ENCODE results near the gene DYNAP.

DYNAP gene, protein sequence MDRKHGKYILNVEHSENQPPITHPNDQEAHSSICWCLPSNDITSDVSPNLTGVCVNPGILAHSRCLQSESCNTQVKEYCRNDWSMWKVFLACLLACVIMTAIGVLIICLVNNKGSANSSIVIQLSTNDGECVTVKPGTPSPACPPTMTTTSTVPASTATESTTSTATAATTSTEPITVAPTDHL

DNA sequence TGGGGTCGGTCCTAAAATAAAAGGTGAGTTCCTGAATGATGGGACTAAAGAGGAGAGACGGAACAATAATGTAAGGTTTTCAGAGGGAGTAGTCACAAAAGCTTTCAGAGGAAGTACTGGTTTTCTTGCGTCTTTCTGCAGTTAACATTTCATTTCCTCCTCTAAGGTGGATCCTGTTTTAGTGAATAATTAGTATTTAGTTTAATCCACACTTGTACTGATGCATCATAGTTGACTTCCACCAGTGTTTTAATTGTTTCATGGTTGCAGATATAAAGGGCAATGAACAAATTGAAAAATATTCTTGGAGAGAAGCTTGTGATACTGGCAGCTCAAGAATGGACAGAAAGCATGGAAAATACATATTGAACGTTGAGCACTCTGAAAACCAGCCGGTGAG, at the start of gene DYNAP:
Gene DYNAP, plus strand, starts transcription at position 301 of the 400 bp plus-strand sequence. Its CDS starts 38 bp downstream, at position 339.
- DNase-seq (ENCODE audit: low read depth), result no peak
- TF ChIP-seq, protein P1, sequence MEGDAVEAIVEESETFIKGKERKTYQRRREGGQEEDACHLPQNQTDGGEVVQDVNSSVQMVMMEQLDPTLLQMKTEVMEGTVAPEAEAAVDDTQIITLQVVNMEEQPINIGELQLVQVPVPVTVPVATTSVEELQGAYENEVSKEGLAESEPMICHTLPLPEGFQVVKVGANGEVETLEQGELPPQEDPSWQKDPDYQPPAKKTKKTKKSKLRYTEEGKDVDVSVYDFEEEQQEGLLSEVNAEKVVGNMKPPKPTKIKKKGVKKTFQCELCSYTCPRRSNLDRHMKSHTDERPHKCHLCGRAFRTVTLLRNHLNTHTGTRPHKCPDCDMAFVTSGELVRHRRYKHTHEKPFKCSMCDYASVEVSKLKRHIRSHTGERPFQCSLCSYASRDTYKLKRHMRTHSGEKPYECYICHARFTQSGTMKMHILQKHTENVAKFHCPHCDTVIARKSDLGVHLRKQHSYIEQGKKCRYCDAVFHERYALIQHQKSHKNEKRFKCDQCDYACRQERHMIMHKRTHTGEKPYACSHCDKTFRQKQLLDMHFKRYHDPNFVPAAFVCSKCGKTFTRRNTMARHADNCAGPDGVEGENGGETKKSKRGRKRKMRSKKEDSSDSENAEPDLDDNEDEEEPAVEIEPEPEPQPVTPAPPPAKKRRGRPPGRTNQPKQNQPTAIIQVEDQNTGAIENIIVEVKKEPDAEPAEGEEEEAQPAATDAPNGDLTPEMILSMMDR (IDR thresholded peaks at IDR 0.05; ENCODE audit: low read length, missing control alignments), result no peak
- no peak within 1 kb of the TSS for H3K4me3 ChIP-seq (replicated peaks; ENCODE audit: low read depth, low read length)

DNA sequence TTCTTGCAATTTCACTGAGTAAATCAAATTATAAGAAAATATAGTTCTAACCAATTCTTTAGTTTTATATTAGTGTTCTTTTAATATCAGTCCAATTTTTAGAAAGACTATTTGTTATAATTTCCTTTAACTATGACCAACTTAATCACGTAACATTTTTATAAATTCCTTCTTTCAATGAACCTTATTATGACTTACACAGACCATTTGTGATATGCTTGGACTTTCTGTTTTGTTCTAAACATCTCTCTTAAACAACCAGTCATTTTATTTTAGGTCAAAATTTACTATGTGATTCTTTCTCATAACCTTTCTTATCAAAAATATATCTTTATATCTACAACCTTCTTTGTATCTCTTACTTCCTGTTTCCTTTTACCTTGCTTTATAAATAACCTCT, 39.5 kb upstream of the DYNAP start:
- TF ChIP-seq, protein P1 (IDR thresholded peaks at IDR 0.05; ENCODE audit: low read length, missing control alignments), result no peak
- DNase-seq (ENCODE audit: low read depth), result no peak
- no peak overlapping the region for H3K4me3 ChIP-seq (replicated peaks; ENCODE audit: low read depth, low read length)

DNA sequence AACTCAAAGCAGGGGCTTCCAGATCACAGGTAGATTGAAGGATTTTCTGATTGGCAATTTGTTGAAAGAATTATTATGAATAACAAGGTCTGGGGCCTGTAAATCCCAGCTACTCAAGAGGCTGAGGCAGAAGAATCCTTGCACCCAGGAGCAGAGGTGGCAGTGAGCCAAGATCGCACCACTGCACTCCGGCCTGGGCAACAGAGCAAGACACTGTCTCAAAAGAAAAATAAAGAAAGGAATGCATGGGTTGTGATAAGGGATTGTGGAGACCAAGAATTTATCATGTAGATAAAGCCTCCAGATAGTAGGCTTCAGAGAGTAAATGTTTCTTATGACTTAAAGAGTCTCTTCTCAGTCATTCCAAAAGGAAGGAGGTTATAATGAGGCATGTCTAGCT, 35.8 kb upstream of the DYNAP start:
- TF ChIP-seq, protein P1 (IDR thresholded peaks at IDR 0.05; ENCODE audit: low read length, missing control alignments), result no peak
- H3K4me3 ChIP-seq (replicated peaks; ENCODE audit: low read depth, low read length), result no peak overlapping the region
- DNase-seq (ENCODE audit: low read depth), result no peak

DNA sequence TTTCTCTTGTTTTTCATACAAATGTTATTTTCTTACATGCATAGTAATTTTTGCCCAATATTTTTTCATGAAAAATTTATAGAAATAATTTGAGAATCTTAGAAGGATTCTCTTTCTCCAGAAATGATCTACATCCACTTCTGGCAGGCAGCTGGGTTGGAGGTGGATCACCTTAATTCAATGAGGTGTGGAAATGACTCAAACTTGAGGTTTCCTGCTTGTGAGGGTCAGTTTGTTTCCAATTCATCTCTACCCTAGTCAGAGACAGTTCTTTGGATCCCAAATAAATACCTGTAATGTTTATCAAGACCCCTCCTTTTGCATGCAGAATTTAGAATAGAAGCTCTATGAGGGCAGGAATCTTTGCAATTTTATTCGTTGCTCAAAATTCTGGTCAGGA, 35.0 kb upstream of the DYNAP start:
- TF ChIP-seq, protein P1 (IDR thresholded peaks at IDR 0.05; ENCODE audit: low read length, missing control alignments), result no peak
- no peak for DNase-seq (ENCODE audit: low read depth)
- H3K4me3 ChIP-seq (replicated peaks; ENCODE audit: low read depth, low read length), result no peak overlapping the region

DNA sequence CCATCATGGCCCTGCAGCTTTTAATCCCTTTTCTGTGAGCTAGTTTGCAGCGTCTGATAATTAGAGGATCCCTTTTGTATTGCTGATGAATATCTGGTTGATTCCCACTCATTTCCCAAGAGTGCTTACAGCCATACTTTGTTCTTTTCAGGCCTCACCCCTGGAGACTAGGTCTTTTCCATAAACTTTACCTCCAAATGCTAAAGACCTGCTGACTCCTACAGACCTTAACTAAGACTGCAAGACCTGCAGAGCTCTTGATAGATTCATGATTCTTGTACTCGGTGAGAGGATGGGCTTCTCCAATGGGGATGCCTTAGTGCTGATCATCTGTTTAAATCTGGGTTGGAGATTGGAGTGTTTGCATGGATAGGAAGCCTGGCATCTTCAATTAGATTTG, 33.1 kb upstream of the DYNAP start:
- no peak overlapping the region for H3K4me3 ChIP-seq (replicated peaks; ENCODE audit: low read depth, low read length)
- TF ChIP-seq, protein P1 (IDR thresholded peaks at IDR 0.05; ENCODE audit: low read length, missing control alignments), result no peak
- no peak for DNase-seq (ENCODE audit: low read depth)

DNA sequence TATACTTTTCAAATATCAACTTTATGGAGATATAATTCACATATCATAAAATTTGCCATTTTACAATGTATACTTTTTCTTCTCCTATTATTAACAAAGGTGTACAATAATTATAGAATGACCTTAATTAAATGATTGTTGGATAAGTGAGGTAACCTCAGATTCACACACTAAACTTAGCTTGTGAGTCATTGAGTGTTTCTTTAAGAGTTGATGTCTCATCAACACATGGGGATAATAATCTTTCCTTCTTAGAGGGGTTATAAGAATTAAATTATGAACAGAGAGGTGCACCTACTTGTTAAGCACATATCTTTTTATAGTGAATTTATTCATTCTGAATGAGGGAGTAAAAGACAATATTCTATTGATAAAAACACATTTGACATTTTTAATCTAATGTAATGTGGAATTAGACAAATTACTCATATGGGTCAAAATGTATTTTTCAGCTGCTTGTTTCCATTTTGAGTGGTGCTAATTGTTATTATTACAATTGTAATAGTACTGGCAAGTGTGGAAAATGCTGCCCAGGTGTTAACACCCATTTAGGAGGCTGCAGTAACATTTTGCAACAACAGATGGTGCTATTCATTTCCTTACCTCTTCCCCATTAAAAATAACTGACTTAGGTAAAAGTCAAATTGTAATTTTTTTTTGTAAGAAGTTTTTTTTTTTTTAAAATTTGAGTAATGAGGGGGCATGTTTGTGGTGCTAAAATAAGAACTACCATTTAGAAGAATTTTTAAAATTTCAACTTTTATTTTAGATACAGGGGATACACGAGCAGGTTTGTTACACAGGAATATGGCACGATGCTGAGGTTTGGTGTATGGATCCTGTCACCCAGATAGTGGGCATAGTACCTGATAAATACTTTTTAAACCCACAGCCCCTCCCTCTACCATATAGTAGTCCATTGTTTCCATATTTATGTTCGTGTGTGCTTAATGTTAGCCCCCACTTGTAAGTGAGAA, 32.1 kb upstream of the DYNAP start:
- no peak overlapping the region for H3K4me3 ChIP-seq (replicated peaks; ENCODE audit: low read depth, low read length)
- DNase-seq (ENCODE audit: low read depth), result peak; percentile 32
- TF ChIP-seq, protein P1 (IDR thresholded peaks at IDR 0.05; ENCODE audit: low read length, missing control alignments), result peak; percentile 75

All from fibroblast of pulmonary artery (primary cell).